Panc1 (cell line): ENCODE results near the gene CYP4F22.

Source experiments
- TF ChIP-seq, protein P1 (sequence below), 2 experiments: IDR thresholded peaks; 2 replicates each; pipeline ENCODE4 v1.6.1; 2011 to 2012; ENCODE audit warnings: low read depth in 2 of 2, control low read depth in 1 of 2, low read length in 1 of 2, mild to moderate bottlenecking in 1 of 2, moderate library complexity in 1 of 2; ENCODE audit not compliant: insufficient read depth in 1 of 2
- TF ChIP-seq, protein P2 (sequence below): fragments of 450-650 bp; IDR thresholded peaks from 2 replicates; pipeline ENCODE4 v1.5.1; 2017; ENCODE audit warnings: mild to moderate bottlenecking

DNA sequence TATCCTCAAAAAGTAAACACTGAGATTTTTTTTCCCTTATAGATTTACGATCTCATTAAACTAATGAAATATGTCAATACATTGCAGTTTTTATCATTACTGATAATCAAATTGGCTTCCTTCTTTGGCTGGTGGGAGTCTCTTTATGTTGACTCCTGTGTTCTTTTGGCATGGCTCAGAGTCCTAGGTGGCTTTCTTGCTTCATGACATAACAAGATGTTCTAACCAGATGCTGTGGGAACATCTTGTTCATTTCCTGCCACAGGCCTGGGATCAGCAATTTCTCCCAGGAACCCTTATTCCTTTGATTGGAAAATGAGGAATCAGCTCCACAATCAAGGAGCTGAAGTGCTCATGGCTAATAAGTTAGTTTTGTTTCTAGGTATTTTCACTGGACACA lies 13.2 kb upstream of the CYP4F22 start:
- TF ChIP-seq, protein P1, sequence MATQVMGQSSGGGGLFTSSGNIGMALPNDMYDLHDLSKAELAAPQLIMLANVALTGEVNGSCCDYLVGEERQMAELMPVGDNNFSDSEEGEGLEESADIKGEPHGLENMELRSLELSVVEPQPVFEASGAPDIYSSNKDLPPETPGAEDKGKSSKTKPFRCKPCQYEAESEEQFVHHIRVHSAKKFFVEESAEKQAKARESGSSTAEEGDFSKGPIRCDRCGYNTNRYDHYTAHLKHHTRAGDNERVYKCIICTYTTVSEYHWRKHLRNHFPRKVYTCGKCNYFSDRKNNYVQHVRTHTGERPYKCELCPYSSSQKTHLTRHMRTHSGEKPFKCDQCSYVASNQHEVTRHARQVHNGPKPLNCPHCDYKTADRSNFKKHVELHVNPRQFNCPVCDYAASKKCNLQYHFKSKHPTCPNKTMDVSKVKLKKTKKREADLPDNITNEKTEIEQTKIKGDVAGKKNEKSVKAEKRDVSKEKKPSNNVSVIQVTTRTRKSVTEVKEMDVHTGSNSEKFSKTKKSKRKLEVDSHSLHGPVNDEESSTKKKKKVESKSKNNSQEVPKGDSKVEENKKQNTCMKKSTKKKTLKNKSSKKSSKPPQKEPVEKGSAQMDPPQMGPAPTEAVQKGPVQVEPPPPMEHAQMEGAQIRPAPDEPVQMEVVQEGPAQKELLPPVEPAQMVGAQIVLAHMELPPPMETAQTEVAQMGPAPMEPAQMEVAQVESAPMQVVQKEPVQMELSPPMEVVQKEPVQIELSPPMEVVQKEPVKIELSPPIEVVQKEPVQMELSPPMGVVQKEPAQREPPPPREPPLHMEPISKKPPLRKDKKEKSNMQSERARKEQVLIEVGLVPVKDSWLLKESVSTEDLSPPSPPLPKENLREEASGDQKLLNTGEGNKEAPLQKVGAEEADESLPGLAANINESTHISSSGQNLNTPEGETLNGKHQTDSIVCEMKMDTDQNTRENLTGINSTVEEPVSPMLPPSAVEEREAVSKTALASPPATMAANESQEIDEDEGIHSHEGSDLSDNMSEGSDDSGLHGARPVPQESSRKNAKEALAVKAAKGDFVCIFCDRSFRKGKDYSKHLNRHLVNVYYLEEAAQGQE (IDR thresholded peaks at IDR 0.05; ENCODE audit: insufficient read depth in 1 of 2, low read depth in 2 of 2, low read length in 1 of 2): no peak
- TF ChIP-seq, protein P2, sequence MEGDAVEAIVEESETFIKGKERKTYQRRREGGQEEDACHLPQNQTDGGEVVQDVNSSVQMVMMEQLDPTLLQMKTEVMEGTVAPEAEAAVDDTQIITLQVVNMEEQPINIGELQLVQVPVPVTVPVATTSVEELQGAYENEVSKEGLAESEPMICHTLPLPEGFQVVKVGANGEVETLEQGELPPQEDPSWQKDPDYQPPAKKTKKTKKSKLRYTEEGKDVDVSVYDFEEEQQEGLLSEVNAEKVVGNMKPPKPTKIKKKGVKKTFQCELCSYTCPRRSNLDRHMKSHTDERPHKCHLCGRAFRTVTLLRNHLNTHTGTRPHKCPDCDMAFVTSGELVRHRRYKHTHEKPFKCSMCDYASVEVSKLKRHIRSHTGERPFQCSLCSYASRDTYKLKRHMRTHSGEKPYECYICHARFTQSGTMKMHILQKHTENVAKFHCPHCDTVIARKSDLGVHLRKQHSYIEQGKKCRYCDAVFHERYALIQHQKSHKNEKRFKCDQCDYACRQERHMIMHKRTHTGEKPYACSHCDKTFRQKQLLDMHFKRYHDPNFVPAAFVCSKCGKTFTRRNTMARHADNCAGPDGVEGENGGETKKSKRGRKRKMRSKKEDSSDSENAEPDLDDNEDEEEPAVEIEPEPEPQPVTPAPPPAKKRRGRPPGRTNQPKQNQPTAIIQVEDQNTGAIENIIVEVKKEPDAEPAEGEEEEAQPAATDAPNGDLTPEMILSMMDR: no peak
